NOMO-1 treated with DMSO at 0.1 percent for 48 hours (cell line): Measurements from ENCODE around the gene SAP25.
"Not testable (repeated sequence)": the region's sequence is repeated elsewhere in the genome, so short reads cannot be mapped to it uniquely, and the experiment has no call there.

Experiments
- DNase-seq: peaks from one replicate; lab custom pipeline; 2025; ENCODE audit not compliant: unreplicated experiment; lab: John Stamatoyannopoulos, UW

Gene SAP25

DNA sequence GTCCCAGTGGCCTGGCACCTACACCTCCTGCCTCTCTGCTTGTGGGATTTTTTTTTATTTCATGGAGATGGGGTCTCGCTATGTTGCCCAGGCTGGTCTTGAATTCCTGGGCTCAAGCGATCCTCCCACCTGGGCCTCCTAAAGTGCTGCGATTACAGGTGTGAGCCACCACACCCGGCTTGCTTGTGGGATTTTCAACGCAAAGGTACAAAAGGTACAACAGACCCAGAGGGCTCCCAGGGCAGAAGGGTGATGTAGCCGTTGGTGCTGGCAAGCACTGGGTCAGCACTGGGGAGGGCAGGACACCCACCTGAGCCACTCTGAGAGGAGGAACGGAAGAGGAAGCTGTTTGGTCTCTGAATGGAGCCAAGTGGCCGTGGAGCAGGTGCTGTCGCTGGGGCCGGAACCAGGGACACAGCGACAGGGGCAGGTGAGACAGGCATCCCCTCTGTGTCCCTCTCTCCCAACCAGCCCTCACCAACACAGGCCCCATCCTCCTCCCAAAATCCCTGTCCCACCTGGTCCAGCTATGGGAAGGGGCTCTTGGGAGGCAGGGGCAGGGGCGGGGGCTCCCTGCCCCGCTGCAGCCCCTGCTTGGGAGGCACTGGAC is 2.8 kb upstream of the SAP25 start:
- no peak for DNase-seq

DNA sequence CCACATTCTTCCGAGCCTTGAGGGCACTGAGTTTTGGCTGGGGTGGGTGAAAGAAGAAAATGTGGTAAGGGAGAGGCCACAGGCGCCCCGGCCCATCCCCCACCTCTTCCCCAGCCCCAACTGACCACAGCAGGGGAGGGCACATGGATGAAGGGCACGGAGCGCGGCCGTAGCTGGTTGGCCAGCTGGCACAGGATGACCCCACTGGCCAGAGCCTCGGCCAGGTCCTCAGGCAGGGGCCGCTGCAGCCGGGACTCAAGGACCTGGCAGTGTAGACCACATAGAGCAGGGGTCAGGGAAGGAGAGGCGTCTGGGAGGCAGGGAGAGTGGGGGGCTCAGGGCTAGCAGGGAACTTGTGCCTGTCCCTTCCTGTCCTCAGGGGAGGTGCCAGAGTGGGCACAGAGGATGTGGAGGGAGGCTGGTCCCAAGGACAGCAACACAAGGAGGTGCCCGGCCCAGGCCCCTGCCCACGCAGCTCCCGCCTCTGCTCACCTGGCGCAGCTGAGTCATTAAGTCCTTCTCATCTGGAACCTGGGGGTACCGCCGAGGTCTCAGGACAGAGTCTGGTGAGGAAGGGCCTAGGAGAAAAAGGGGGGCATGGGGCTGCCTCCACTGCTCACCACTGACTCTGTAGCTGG is 2.2 kb upstream of the SAP25 start:
- no peak for DNase-seq

DNA sequence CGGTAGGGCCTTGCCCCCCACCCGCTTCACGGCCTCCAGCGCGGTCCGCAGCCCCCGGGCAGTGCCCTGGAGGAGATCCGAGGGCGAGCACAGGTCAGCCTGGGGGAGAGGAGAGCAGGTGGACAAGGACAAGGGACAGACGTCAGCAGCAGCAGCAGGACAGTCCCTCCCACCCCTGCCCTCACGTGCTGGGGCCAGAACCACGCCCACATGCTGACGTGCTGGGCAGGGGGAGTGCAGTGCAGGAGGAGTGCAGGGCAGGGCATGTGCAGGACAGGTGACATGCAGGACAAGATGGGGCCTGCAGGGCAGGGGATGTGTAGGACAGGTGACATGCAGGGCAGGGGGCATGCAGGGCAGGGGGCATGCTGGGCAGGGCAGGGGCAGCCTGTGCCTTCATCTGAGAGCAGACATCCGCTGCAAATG is 1.5 kb upstream of the SAP25 start:
- no peak for DNase-seq

DNA sequence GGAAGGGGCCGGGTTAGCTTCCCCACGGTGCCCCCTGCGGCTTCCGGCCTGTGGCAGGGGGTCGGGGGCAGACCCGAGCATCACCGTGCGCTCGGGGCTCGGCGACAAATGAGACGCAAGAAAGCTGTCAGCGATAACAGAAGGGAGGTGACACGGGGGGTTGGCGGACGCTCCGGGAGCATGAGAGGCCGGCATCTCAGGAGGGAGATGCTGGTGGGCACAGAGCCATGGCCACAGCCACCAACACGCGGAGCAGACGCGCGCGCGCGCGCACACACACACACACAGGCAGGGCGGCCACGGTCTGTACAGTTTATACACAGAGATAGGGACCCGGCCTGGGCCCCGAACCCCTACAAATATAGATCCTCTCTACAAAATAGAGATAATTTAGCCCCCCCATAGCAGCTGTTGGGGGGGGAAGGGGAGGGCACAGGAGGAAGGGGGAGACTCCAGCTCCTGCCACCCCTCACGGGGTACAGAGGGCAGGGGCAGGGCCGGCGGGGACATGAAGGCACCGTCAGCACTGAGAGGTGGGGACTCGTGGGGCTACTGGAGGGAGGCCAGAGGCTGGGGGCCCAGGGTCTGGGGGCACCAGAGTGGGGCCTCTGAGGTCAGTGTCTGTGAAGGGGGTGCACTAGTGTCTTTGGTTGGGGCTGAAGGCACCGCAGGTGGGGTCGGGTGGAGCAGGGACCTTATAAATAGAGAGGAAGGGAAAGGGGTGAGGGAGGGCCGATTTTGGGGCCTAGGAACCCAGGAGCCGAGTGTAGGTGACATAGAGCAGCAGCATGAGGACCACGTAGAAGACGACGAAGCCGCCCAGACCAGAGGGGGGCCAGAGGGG is 884 bp upstream of the SAP25 start:
- no peak for DNase-seq

DNA sequence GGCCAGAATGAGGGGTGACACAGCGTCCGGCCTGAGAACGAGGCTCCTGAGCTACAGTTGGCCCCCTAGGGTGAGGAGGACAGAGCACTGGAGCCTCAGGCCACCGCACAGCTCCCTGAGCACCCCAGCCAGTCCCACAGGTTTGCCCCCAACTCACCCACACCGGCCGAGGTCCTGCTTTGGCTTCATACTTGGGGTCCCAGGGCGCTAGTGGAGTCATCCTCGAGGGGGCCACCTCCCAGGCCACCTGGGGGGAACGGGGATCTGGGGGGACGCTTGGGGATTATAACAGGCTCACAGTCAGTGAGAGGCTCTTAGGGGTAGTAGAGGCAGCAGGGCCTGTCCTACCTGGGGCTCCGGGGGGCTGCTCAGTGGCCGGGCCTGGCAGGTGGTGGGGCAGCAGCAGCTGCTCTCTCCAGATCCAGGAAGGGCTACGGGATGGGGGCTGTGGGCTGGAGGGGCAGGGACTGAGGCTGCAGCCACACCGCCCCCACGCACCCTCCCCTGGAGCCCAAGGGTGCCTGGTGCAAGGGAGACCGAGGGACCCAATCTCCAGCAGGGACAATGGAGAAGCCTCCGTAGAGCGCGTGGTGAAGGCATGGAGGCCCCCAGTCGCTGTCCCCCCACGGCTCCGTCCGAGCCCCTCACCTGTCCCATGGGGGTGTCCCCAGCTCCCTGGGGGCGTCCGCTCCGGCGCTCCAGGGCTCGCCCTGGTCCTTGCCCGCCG is 588 bp downstream of the SAP25 start:
- no peak for DNase-seq

DNA sequence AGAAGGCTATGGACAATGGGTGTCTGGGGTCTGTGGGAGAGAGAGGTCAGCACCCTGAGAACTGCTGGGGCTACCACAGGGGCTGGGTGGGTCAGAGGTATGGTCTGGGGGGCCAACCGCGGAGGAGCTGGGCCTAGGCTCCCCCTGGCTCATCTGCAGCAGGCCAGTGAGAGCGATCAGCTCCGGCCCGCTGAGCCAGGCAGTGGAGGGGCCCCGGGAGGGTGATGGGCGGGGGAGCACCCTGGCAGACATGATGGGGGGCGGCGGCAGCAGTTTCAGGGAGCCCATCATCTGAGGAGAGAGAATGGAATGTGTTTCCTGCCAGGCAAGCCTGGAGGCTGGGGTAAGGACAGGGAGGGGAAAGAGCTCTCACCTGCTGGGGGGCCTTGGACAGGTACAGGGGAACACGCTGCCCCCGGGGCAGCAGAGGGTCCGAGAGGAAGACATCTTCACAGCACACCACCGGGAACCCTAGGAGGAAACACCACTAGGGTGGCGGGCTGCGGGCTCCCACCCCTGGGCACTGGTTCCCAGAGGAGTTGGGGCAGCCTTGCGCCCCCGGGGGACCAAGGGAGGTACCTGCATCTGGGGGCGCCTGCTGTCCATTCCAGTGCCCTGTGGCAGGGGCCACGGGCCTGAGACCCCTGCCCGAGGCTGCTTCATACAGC is 1.3 kb downstream of the SAP25 start:
- no peak for DNase-seq

DNA sequence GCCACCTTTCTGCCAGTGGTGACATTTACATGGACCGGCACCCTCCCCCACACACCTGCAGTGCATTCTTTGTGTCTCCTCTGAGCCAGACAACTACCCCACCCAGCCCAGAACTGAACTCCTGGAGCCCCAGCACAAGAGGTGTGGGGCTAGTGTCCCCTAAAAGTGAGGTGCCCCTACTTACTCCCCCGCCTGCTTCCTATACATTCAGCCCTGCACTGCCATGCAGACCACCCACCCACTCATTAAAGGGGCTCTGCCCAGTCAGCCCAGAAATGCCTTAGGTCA is 1.9 kb downstream of the SAP25 start:
- no peak for DNase-seq

DNA sequence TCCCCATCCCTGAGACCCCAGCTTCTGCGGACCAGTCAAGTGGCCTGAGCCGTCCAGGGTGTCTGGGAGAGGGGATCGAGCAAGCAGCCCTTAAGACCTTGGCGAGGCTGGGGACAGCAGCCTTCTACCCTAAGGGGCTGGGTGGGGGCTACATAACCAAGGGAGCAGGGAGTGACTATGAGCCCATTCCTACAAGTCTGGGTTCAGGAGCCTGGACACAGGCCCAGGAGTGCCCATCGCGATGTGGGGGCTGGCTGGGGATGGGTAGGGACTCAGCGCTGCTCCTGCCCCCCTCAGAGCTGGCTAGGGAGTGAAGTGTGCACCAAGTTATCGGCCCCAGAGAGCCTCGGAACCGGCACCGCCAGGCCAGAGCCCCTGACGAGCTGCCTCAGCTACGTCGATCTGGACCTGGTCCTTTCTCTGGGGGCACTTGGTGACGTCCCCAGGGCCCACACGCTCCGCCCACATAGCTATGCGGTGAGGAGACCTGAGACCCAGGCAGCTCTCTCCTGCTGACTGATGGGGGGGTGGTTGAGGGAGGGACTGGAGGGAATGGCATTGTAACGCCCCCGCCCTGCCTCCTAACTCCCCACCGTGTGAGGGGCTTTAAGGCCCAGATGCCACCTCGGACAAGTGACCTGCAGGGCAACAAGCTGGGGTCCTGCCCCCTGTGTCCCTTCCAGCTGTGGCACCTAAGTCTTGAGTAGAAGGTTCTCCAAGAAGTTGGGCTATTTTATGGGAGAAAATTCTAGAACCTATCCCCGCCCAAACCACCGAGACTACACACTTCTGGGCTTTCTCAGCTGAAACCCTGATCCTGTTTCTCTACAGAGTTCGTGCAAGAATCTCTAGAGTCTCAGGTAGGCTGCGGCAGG is 2.5 kb downstream of the SAP25 start:
- DNase-seq: no peak

DNA sequence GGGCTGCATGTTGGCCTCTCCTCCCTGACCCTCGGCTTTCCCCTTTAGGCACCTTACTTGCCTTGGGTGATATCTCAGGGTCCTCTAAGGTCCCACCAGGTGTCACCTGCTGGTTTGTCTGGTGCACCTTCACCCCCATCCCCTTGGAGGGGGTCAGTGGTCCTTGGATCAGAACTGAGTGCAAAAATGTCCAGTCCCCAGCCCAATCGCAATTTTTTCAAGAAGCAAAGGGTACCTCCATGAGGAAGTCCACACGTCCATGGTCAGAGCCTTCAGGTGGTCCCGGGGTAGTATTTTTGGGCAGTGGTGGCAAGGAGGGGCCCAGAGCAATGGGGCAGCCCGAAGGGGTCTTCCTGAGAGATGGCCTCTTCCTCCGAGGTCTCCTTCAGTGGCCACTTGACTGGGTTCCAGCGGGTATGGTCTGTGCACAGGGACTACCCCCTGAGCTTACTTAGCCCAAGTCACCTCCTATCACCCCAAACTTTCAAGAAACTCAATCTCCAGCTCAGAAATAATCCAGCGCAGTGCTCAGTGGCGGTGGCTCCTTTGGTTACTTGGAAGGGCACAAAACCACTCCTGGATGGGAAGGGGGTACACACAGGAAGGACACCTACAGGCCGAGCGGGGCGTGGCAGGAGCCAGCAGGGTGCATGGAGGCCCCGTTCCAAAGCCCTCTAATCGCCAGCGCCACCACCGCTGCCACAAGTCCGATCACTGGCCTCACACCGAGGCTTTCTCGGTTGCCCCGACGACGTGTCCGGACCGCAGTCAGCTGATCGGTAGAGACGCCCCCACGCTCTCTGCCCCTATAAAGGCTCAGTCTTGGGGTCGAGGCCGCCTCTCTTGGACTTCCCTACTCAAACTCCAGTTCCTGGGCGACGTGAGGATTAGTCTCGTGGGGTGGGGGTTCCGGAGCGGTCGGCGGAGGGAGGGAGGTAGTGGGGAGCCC is 4.5 kb downstream of the SAP25 start:
- DNase-seq: peak; percentile 47

DNA sequence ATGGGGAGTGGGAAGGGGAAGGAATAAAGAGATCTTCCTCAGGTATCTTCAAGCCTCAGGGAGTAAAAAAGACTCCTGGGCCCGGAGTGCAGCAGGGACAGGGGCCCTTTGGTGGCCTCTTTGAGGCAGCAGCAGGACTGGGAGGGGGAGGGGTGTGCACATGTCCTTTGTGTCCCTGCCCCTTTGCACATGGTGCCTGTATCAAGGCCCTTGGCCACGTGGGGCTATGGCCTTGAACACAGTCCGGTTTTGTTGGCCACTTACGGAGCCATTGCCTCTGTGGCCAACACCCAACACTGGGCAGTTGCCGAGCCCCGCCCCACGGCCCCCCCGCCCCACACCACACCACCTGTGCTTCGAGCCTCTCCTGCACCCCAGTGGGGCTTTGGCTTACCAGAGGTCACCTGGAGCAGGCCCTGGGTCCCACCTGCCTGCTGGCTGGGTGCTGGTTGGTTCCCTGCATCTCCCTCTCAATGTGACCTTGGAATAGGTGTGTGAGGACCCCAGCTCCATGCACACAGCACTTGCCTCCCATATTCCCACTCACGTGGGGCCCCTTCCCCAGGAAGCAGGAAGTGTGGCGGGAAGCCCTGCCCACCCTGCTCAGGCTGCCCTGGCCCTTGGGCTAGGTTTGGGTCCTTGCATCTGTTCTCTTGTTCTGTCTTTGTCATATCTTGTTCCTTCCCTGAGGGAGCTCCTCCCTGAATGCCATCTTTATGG is 5.4 kb downstream of the SAP25 start:
- DNase-seq: no peak

DNA sequence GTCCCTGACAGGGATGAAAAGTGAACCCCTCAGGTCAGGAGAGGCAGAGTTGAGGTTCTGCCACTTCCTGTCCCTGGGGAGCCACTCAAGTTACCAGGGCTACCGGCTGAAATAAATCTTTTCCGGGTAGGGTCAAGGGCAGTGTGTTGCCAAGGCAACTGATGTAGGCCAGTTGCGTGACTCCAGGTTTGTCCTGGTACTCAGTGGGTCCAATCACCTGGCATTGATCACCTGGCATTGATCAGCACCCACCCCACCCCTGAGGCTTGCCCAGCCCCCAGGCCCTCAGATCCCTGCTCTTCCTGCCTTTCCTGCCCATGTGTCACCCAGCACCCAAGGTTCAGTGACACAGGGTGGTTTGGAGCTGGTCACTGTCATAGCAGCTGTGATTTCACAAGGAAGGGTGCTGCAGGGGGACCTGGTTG is 5.9 kb downstream of the SAP25 start:
- DNase-seq: no peak

DNA sequence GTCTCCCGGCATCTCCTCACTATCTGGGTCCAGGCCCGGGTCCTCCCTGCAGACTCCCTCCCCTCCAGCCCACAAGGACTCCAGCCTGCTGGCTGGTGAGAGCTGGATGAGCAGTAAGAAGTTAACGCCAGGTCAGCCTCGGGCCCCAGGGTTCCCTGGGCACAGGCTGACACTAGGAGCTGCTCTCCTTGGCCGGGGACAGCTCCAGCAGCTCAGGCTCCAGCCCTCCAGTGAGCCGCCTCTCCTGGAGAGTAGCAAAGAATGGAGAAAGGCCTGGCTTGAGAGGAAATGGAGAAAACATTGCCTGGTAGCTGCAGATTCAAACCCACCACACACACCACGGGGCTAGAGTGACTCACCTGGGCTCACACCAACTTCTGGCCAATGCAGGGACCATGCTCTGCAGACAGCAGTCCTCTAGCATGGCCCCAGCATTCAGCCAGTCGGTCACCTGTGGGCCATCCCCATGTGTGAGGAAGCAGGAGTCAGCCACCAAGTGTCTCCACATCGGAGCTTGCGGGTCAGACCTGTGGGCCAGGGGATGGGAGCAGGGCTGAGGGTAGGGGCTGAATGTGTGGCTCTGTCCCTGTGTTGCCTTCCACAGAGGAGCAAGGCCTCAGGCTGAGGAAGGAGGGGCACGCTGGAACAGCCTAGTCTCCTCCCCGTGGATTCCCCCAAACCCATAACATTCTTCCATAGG is 6.5 kb downstream of the SAP25 start:
- no peak for DNase-seq

DNA sequence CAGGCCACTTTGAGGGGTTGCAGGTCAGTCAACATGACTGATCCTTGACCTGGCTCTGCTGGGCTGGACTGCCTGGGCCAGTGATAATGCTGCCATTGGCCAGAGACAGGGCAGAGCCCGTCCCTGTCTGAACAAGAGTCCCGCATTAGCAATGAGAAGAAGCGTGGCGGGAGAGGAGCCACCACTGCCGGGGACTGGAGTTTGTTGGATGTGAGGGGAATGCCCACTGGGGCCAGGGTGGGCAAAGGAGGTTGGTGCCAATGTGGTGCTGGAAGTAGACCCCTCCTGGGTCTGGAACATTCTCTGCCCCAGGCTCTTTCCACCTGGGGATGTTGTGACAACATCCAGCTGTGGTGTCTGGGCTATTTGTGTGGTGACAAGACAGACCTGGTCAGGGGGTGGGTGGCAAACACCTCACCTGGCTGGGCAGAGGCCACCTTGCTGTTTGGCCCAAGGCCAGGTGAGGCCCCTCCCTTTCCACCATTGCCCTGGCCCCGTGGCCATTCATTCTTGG is 7.6 kb downstream of the SAP25 start:
- no peak for DNase-seq

DNA sequence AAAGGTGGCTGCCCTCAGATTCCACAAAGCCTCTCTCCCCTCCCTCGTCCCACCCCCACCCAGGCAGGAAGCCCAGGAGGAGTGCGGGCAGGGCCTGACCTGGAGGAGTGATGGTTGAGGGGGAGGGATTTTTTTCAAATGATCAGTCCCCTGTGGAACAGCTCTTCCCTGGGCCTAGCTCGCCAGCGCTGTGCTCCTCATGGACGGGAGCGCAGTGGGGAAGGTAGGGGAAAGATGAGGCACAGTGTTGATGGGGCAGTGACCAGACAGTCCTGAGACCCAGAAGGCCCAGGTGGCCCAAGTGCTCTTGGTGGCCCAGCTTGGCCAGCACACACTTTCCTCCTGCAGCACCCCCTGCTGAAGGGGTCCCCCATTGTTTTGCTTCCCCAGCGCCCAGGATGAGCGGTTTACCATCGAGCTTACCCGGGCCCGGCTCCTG is 8.5 kb downstream of the SAP25 start:
- no peak for DNase-seq

DNA sequence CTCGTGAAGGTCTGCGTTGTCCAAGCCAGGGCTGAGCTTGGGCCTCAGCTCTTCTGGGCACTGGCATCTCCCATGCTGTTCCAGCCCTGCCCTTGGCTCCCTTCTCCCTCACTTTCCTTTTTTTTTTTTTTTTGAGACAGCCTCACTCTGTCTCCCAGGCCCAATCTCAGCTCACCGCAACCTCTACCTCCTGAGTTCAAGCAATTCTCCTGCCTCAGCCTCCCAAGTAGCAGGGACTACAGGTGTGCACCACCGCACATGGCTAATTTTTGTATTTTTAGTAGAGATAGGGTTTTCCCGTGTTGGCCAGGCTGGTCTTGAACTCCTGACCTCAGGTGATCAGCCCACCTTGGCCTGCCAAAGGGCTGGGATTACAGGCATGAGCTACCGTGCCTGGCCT is 9.3 kb downstream of the SAP25 start:
- DNase-seq: not testable (repeated sequence)

DNA sequence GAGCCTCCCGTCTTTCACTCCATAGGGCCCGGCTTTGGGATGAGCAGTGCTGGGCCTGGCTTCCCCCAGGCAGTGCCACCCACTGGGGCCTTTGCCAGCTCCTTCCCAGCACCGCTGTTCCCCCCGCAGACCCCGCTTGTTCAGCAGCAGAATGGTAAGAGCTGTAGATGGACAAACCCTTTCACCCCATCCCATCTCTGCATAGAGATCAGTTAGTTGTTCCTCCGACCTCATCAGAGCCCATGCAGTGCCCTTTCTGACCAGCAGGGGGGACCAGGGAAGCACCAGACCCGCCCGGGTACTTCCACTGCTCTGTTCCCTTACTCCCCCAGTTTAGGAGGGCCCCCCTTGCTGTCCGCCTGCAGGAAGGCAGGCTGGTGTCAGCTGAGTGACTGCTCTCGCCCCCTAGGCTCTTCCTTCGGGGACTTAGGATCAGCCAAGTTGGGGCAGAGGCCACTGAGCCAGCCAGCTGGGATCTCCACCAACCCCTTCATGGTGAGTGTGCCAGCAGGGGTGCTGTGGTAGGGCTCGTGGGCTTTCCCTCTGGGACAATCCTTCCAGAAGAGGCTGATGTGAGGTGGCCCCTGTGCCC is 9.8 kb downstream of the SAP25 start:
- peak; percentile 72 for DNase-seq

DNA sequence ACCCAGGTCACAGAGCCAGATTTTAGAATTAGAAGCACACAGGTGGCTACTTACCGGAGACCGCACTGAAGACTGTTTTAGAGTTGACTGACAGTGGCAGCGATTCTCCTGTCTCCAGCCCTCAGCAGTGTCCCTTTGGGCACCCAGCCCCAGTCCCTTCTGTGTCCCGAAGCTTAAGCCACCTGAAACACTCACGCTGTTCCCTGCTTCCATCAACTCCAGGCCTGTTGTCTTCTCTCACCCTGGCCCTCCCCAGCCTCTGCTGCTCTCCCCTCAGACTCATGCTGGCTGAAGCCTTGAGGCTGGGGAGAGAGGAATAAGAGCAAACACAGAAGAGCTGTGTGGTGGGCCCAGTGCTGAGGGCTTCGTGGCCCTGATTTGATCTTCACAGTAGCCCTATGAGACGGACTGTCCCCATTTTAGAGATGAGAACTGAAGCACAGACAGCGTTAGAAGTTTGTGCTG is 10.6 kb downstream of the SAP25 start:
- DNase-seq: no peak
